ENCODE data around the gene SMC3. TPM values are rescaled to one million over a fixed set of nuclear protein-coding genes. Genes with fewer than 3 reads are reported as not detected.

Gene SMC3
- total and polyA plus RNA-seq, 2 of the 4 experiments (the other 2 are of a cell fraction): 15.0 to 15.2 TPM

GRCh38 chr10:110619514-110620397, 52.3 kb downstream of the SMC3 start:
- in situ Hi-C loops (cut with MboI; ENCODE audit: low sequenced_read_pairs): loop anchor here (10.0 kb wide), 2 partner anchors 125 to 1515 kb away; no protein-coding TSS in a partner anchor
- no TSS peak for BruUV-seq (replicated peaks)
- CTCF ChIA-PET: interaction anchor here (0.6 to 1.4 kb wide), 3 partner anchors 10 to 53 kb away, joined by 3 read pairs; no protein-coding TSS in a partner anchor

More at GRCh38 chr10:110619514-110620397, 52.3 kb downstream of the SMC3 start:
- DNase-seq (no peak), ATAC-seq (ENCODE audit: low read depth) (no peak)
- Histone ChIP-seq H3K9me3 (ENCODE audit: control insufficient read depth, insufficient read depth, low read length) (no peaks in the 10 kb centered on the region), H3K4ac (ENCODE audit: low read depth, low read length) (no peak overlapping the region), H2BK5ac (ENCODE audit: low read depth, low read length, poor library complexity, severe bottlenecking) (no peak overlapping the region), H3K27me3 (ENCODE audit: control insufficient read depth, insufficient read depth, low read length) (peaks cover 8% of the 10 kb centered on the region), H4K8ac (ENCODE audit: low read depth in 2 of 2, low read length in 2 of 2) (no peak overlapping the region), H4K5ac (ENCODE audit: low read depth, low read length) (no peak overlapping the region), H3K79me1 (ENCODE audit: low read depth in 1 of 2, low read length in 2 of 2) (no peaks in the 10 kb centered on the region), H3K27ac (ENCODE audit: insufficient read depth, low read length) (no peak overlapping the region), H2AK5ac (ENCODE audit: low read depth, low read length) (no peak overlapping the region; the same call in 1 of the 2 replicates), H3K9ac (ENCODE audit: low read depth, low read length) (no peak overlapping the region), H3K4me2 (ENCODE audit: low read depth, low read length) (no peak overlapping the region), H2BK120ac (ENCODE audit: low read depth, low read length) (no peak overlapping the region), H2AK9ac (replicated peaks; ENCODE audit: low read depth, low read length, poor library complexity) (no peak overlapping the region), H3K18ac (ENCODE audit: low read depth, low read length) (no peak overlapping the region), H4K91ac (ENCODE audit: insufficient read depth, low read depth, low read length) (no peak overlapping the region), H2BK15ac (ENCODE audit: low read depth, low read length) (no peak overlapping the region), H3K56ac (ENCODE audit: extremely low read depth, insufficient read depth, low read length) (no peak overlapping the region), H3K14ac (replicated peaks; ENCODE audit: low read depth, low read length) (no peak overlapping the region), H2AFZ (replicated peaks; ENCODE audit: low read length, poor library complexity) (no peak overlapping the region), H4K20me1 (ENCODE audit: insufficient read depth, low read length) (no peaks in the 10 kb centered on the region), H3K23ac (ENCODE audit: low read depth, low read length) (no peak overlapping the region), H3K4me1 (ENCODE audit: control insufficient read depth, insufficient read depth, low read length) (peaks cover 4% of the 10 kb centered on the region), H3K9me1 (ENCODE audit: insufficient read depth, low read length) (no peaks in the 10 kb centered on the region), H2BK20ac (ENCODE audit: low read depth, low read length) (no peak overlapping the region), H3K36me3 (ENCODE audit: control insufficient read depth, insufficient read depth, low read length) (no peaks in the 10 kb centered on the region), H3K4me3 (ENCODE audit: insufficient read depth, low read depth, low read length) (no peak overlapping the region)
- no peak for TF ChIP-seq BHLHE40 (IDR thresholded peaks at IDR 0.05; ENCODE audit: low read depth, low read length)
- TF ChIP-seq FOS (IDR thresholded peaks at IDR 0.05; ENCODE audit: low read depth, low read length): no peak
- no peak for TF ChIP-seq RCOR1 (IDR thresholded peaks at IDR 0.05; ENCODE audit: insufficient replicate concordance, low read length)
- no peak for TF ChIP-seq CHD1 (IDR thresholded peaks at IDR 0.05; ENCODE audit: low read depth, low read length)
- TF ChIP-seq MAZ (IDR thresholded peaks at IDR 0.05; ENCODE audit: borderline replicate concordance, low read depth, low read length): no peak
- no peak for TF ChIP-seq POLR2A (IDR thresholded peaks at IDR 0.05; ENCODE audit: low read depth, low read length)
- TF ChIP-seq ELK1 (IDR thresholded peaks at IDR 0.05; ENCODE audit: borderline replicate concordance, low read depth, low read length): no peak
- TF ChIP-seq MXI1 (IDR thresholded peaks at IDR 0.05; ENCODE audit: borderline replicate concordance, low read depth, low read length): no peak
- POLR2A ChIA-PET (ENCODE audit: unreplicated experiment): no interaction called here
- no CpG with 5 or more reads among the region's 3 CpGs for WGBS, 2 experiments (ENCODE audit: extremely low coverage in 2 of 2, insufficient read length in 1 of 2)
- dilution Hi-C loops (cut with HindIII; ENCODE audit: low sequenced_read_pairs, unreplicated experiment) (no loop called here), intact Hi-C loops (cut with micrococcal nuclease) (no loop called here)
